ENCODE results near the gene ACSS1.

Gene ACSS1

GRCh38 chr20:25058051-25058846, at the start of gene ACSS1:
Gene ACSS1 (minus strand): TSS chr20:25058139. CDS start chr20:25058102, 37 bp downstream.
- peak; percentile 60 for DNase-seq (ENCODE audit: low spot score)

- DNase-seq (ENCODE audit: low spot score), result no peak
These were observed 45.6 kb upstream of the ACSS1 start for GRCh38 chr20:25103526-25103925.

DNA sequence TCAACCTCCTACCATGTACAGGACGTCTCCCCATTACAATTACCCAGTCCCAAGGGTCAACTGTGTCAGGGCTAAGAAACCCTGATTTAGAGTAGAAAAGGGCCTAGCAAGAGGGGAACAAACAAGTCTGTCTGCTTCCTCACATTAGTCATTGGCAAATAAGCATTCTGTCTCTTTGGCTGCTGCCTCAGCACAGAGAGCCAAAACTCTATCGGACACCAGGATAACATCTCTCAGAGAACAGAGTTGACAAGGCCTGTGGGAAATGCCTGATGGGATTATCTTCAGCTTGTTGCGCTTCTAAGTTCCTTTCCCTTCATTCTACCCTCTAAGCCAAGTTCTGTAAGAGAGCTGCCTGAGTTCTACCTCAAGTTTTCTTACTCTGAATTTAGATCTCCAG, 43.0 kb upstream of the ACSS1 start:
- DNase-seq (ENCODE audit: low spot score), result no peak

DNA sequence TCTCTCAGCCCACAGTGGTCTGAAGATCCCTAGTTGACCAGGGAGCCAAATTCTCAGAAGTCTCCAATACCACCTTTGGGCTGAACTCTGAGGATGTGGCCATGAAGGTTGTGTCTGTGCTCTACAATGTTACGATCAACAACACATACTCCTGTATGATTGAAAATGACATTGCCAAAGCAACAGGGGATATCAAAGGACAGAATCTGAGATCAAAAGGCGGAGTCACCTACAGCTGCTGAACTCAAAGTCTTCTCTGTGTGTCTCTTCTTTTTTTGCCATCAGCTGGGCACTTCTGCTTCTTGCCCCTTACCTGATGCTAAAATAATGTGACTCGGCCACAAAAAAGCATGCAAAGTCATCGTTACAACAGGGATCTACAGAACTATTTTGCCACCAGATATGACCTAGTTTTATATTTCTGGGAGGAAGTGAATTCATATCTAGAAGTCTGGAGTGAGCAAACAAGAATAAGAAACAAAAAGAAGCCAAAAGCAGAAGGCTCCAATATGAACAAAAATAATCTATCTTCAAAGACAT, 41.7 kb upstream of the ACSS1 start:
- DNase-seq (ENCODE audit: low spot score), result no peak

DNA sequence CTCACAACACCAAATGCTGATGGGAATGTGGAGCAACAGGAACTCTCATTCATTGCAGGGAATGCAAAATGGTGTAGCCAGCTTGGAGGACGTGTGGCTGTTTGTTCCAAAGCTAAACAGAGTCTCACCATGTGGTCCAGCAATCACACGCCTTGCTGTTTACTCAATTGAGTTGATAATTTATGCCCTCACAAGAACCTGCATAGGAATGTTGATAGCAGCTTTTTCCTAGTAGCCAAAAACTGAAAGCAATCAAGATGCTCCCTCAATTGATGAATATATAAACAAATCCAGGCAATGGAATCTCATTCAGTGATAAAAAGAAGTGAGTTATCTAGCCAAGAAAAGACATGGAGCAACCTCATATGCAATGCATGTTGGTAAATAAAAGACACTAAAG, 39.6 kb upstream of the ACSS1 start:
- no peak for DNase-seq (ENCODE audit: low spot score)

DNA sequence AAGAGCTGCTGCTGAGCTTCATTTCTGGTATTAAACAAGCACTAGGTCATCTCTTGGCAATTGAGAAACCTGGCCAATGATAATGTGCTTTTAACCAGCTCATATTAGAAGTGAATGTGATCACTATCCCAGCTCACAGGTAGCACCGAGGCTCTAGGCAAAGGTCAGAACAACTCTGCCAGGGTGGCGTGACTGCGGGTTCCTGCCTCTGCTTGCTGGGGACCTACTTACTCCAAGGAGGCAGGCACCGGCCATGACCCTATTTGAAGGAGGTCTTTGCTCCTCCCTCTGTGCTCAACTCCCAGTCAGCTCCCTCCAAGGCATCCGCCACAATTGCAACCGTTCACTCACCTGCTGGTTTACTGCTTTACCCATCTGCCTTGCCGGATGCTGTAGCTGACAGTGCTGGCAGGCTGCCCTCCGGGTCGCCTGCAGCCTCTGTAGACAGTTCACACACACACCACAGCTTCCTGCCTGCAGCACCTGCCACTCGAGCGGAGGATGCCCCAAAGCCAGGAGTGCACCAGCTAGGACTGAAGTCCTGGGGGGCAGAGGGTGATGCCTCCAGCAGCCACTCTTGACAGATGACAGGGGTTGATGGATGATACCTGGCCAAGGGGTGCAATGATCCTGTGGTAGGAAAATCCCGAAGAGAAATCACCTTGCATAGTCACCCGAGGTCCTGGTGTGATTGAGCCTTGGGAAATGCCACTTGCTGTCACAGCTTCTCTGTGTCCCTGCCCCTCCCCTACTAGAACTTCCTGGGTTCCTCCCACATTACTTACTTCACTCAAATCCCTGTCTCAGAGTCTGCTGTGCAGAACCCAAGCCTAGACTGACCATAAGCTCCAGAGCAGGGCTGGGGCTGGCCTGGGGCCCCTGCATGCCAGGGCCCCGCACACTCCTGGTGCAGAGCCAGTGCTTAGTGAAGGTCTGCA, 32.8 kb upstream of the ACSS1 start:
- DNase-seq (ENCODE audit: low spot score), result no peak

- DNase-seq (ENCODE audit: low spot score), result no peak
These were observed 31.7 kb upstream of the ACSS1 start for GRCh38 chr20:25089662-25090061.

GRCh38 chr20:25089096-25089495, 31.2 kb upstream of the ACSS1 start:
- DNase-seq (ENCODE audit: low spot score), result no peak

DNA sequence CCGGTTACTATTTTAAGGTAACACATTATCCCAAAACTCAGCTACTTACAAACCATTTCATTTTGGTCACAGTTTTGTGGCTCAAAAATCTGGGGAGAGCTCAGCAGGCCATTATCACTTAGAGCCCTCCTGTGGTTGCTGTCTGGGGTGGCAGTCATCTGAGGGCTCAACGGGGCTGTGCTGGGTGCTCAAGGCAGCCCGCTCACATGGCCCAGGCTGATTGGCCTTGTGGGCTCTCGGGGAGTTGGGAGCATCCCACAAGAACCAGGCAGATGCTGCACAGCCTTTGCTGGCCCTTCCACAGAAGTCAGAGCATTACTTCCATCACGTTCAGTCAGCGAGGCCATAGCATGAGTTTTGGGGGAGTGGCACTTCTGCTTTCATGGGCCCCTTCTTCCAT, 30.3 kb upstream of the ACSS1 start:
- no peak for DNase-seq (ENCODE audit: low spot score)

DNA sequence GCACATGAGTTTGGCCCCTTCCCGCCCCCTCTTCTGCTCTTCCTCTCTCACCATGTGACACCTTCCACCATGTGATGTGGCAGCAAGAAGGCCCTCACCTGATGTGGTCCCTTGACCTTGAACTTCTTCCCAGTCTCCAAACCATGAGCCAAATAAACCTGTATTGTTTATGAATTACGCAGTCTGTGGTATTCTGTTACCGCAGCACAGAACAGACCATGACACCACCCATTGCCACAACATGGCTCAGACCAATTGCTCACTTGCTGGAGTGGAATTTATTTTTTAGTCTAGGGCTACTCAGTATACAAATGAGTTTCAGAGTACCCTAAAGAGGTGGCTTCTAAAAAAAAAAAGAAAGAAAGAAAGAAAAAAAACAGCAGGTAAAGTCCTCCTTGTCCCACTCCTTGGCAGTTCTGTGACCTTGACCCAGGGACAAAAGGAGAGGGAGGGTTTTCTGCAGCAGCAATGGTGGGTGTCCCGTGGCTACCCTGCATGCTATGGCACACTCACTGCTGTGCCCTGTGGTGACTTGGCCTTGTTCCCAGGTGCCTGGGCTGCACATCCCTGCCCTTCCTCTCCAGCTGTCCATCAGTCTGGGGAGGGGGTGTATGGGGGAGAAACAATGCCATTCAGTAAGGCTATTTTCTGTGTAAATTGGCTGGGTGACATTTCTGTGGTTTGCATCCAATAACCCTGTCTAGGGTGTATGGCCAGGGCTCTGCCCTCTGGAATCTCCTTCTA, 29.4 kb upstream of the ACSS1 start:
- DNase-seq (ENCODE audit: low spot score), result no peak

DNA sequence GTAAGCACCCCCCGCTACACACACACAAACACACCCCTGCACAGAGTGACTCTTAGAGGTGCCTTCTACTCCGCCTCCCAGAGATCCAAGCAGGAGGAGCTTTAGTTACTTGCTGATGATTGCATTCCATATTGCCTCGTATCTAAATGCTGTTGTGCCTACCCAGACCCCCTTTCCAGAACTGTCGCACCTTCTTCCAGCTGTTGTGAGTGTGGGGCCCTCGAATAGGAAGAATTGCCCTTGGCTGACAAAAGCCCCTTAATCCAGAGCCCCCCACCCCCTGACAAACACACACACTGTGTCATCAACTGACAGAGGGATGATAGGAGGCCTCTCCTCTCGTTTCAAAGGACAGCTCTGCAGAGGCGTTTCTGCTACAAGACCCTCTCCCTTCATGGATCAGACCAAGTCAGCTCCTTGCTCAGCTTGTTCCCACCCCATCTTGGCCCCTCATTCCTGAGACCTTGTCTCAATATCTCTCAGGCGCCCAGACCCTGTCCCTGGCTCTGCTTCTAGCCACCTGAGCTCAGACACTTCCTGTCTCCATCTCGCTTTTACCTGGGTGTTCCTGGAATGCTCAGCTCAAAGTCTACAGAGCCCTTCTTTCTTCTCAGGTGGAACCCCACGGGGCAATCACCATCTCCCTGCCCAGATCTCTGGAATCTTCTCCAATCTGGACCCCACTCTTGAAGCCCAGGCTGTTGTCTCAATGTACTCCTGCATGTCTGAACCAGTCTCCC, 28.0 kb upstream of the ACSS1 start:
- peak; percentile 2 for DNase-seq (ENCODE audit: low spot score)

- peak; percentile 16 for DNase-seq (ENCODE audit: low spot score)
These were observed 26.8 kb upstream of the ACSS1 start for GRCh38 chr20:25084626-25085187.

DNA sequence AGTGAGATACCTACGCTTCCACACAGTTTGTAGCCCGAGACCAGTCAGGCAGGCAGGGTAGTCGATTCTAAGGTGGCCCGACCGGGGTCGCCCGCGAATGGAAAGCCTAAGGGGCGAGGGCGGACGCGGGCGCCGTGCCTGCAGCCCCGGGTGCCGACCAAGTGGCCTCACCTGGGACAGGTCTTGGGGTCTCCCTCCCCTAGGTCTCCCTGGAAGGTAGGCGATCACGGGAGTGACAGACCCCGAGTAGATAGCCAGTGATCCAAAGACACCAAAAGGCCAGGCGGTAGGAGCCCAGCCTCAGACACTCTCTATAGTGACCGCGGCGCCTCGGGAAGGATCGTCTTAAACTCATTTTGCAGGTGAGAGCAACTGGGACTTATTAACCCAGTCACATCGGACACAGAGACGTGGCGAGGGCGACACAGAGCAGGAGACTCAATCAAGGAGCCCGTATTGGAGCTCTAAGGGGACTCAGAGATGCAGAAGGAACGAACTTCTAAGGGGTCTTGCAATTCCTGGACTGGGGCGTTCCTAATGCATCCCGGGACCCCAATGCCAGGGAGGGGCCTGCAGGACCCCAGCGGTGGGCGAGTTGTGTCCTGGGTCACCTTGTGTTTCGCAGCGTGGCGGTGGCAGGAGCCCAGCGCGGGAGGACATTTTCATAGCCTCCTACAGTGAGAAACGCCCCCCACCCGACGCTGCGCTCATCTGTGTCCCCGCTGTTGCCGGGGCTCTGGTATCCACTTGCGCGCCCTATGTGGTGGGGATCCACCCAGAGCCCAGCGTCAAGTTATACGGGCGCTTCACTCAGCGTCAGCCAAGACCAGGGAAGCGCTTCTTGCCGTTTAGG, 26.1 kb upstream of the ACSS1 start:
- no peak for DNase-seq (ENCODE audit: low spot score)

DNA sequence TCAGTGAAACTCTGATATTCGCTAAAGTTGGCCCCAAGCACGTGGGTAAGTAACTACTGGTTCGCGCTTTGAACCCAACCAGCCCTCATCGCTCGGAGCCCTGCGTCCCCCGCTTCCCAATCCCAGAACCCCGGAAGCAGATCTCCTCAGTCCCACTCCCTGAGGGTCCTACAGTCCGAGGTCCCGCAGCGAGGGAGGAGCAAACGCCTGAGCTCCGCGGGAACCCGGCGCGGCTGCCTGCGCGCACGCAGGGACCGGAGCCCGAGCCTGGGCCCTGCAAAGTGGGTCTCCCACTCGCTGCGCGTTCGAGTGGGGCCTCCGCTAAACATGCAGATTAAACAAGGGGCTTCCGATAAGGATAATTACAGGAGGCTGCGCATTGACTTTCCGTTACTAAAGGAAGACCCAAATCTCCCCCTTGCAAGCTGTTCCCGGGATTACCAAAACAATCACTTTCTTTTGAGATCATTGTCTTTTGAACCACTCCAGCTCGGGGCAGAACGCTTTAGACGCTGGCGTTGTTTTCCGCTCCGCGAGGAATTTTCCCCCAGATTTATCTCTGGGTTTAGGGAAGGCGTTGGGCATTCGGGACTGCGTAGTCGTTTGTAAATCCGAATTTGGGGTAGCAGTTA, 25.3 kb upstream of the ACSS1 start:
- peak; percentile 35 for DNase-seq (ENCODE audit: low spot score)

DNA sequence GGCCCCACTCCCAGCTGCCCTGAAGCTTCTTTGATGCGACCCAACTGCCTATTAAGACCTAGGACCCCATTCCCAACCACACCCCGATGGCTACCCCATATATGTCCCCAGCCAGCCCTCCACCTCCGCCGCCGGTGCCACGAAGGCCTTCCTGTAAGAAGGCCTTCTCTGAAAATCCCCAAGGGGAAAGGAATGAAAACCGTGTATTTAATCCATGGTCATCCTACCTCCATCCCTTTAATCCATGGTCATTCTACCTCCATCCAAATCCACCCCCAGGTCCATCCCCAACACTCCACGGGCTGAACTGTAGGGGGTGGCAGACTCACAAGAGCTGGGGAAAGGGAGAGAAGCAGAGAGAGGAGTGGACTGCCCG, 24.5 kb upstream of the ACSS1 start:
- DNase-seq (ENCODE audit: low spot score), result peak; percentile 24

- DNase-seq (ENCODE audit: low spot score), result peak; percentile 9
These were observed 24.0 kb upstream of the ACSS1 start, which contains the start of gene VSX1 for GRCh38 chr20:25081730-25082497. Gene VSX1 (minus strand): TSS chr20:25082141. CDS start chr20:25082096, 45 bp downstream.

DNA sequence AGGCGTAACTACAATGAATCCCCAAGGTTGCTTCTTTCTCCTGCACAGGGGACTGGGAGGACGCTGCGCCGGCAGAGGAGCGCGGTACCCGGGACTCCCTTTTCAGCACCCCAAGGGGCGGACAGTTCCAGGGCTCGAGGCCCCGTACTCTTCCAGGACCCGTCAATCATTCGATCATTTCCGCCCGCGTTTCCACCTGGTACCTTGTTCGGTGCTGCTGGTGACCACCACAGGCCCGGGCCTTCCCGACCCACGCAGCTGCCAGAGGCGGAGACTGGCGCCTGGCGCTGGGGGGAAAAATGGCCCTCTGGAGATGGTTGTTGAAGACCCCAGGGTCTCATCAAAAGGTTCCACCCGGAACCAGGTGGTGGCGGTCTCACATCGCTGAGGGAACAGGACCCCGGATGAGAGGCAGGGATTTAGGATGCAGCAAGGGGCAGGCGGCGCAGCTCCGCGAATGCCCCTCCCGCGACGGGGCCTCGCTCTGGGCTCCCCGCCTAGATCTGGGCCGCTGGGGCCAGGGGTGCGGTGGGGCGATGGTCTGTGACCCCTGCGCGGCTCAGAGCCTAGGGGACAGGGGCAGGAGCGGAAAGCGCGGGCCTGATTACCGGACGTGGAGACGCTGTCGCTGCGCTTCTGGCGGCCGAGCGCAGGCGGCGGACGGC, 23.3 kb upstream of the ACSS1 start:
- DNase-seq (ENCODE audit: low spot score), result peak; percentile 62

DNA sequence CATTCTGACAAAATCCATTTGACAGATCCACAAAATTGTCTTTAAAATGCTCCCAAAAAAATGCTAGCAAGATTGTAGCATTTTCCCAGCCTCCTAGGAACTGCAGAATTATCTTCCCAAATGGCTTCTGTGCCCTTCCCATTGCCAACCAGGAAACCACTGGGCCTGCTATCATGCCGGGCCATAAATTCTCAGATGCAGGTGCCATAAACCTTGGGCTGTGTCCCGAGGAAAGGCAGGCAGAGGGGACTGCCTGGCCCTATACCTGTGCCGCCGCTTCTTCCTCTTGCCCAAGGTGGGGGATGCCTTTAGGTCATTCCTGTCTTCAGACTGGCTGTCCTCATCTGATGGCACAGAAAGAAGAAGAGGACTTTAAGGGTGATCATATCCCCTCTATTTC, 21.2 kb upstream of the ACSS1 start:
- peak; percentile 3 for DNase-seq (ENCODE audit: low spot score)
